ENCODE results near the gene RPS6KA5. TPM values are rescaled to one million over a fixed set of nuclear protein-coding genes. Genes with fewer than 3 reads are reported as not detected.

RPS6KA5 gene
- total RNA-seq, 4 donors from 2014 or later: 3.8 to 20.0 (median 14.8) TPM

GRCh38 chr14:90893510-90893909 lies 166.9 kb downstream of the RPS6KA5 start:
- TF ChIP-seq CTCF (IDR thresholded peaks at IDR 0.05) (no peak), POLR2A (IDR thresholded peaks at IDR 0.05) (no peak)
- H3K27me3 ChIP-seq: no peaks in the 10 kb centered on the region
- no peak for DNase-seq
- no peaks in the 10 kb centered on the region for H3K36me3 ChIP-seq
- no peaks in the 10 kb centered on the region for H3K9me3 ChIP-seq
- intact Hi-C loops (cut with DNase I; ENCODE audit: low total_unique reads): no loop called here
- no peak overlapping the region for H3K4me3 ChIP-seq
- no peaks in the 10 kb centered on the region for H3K4me1 ChIP-seq
- no peak overlapping the region for H3K27ac ChIP-seq

GRCh38 chr14:90892970-90893369 lies 167.5 kb downstream of the RPS6KA5 start:
- intact Hi-C loops (cut with DNase I; ENCODE audit: low total_unique reads): no loop called here
- Histone ChIP-seq H3K4me1 (no peaks in the 10 kb centered on the region), H3K27me3 (no peaks in the 10 kb centered on the region), H3K36me3 (no peaks in the 10 kb centered on the region), H3K9me3 (no peaks in the 10 kb centered on the region), H3K27ac (no peak overlapping the region), H3K4me3 (no peak overlapping the region)
- no peak for TF ChIP-seq CTCF (IDR thresholded peaks at IDR 0.05)
- no peak for TF ChIP-seq POLR2A (IDR thresholded peaks at IDR 0.05)
- no peak for DNase-seq

GRCh38 chr14:90891326-90891725 lies 169.1 kb downstream of the RPS6KA5 start:
- no peak for DNase-seq
- no peaks in the 10 kb centered on the region for H3K4me1 ChIP-seq
- intact Hi-C loops (cut with DNase I; ENCODE audit: low total_unique reads): no loop called here
- H3K4me3 ChIP-seq: no peak overlapping the region
- no peaks in the 10 kb centered on the region for H3K36me3 ChIP-seq
- no peaks in the 10 kb centered on the region for H3K27me3 ChIP-seq
- H3K9me3 ChIP-seq: no peaks in the 10 kb centered on the region
- TF ChIP-seq CTCF (IDR thresholded peaks at IDR 0.05) (no peak), POLR2A (IDR thresholded peaks at IDR 0.05) (no peak)
- no peak overlapping the region for H3K27ac ChIP-seq

DNA sequence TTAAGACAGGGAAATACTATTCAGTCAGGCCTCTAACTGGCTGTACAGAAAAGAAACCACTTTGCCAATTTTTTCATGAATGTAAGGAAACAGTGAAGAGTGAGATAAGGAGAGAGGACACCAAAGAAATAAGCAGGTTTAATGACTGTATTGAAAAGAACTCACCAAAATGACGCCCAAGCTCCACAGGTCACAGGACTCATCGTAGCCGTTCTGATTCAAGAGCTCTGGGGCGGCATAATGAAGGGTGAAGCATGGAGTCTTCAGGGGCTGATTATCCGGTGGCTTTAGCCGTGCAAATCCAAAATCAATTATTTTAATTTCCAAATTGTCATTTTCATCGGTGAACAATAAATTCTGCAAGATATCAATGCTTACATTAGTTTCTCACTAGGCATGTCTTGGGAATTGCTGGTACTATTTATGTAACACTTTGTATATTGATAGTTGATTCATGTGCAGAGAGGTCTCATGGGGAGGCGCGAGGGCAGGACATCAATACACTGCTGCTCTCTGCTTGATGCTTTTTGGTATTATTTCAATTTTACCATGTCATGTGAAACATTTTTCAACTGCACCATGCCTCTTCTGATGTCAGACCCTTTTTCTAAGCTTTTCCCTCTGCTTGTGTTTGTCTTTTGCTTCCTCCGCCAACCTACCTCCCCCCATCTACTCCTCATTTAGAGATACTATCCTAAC lies 170.0 kb downstream of the RPS6KA5 start:
- Histone ChIP-seq H3K4me1 (no peaks in the 10 kb centered on the region), H3K27me3 (no peaks in the 10 kb centered on the region), H3K36me3 (no peaks in the 10 kb centered on the region), H3K9me3 (no peaks in the 10 kb centered on the region), H3K4me3 (no peak overlapping the region), H3K27ac (no peak overlapping the region)
- no peak for DNase-seq
- TF ChIP-seq POLR2A (IDR thresholded peaks at IDR 0.05) (no peak), CTCF (IDR thresholded peaks at IDR 0.05) (no peak)
- intact Hi-C loops (cut with DNase I; ENCODE audit: low total_unique reads): no loop called here

DNA sequence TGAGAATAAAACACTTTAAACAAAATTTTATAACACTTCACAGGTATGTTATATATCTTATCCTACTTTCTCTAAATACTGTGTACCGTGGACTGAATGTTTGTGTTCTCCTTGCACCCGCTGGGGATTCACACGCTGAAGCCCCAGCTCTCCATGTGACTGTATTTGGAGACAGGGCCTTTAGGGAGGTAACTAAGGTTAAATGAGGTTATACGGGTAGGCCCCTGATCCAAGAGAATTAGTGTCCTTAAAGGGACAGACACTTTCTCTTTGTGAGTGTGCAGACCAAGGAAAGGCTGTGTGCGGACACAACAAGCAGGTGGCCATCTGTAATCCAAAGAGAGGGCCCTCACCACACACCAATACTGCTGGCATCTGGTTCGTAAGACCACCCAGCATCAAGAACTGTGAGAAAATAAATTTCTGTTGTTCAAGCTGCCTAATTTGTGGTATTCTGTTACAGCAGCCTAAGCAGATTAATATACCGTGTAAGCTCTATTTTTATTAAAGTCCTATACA lies 174.1 kb downstream of the RPS6KA5 start:
- H3K4me1 ChIP-seq: no peaks in the 10 kb centered on the region
- no peaks in the 10 kb centered on the region for H3K27me3 ChIP-seq
- no peaks in the 10 kb centered on the region for H3K36me3 ChIP-seq
- no peaks in the 10 kb centered on the region for H3K9me3 ChIP-seq
- TF ChIP-seq CTCF (IDR thresholded peaks at IDR 0.05) (no peak), POLR2A (IDR thresholded peaks at IDR 0.05) (no peak)
- H3K4me3 ChIP-seq: no peak overlapping the region
- DNase-seq: no peak
- H3K27ac ChIP-seq: no peak overlapping the region
- intact Hi-C loops (cut with DNase I; ENCODE audit: low total_unique reads): no loop called here

Measured in uterus (tissue), 4 donors.